Measurements from ENCODE around the gene WNT9A.

WNT9A gene

GRCh38 chr1:227909188-227909587 is 38.5 kb downstream of the WNT9A start:
- no peak for DNase-seq (ENCODE audit: low read depth in 1 of 2, low spot score in 1 of 2)
- H3K27ac ChIP-seq (replicated peaks): no peak overlapping the region
- H3K27me3 ChIP-seq (ENCODE audit: insufficient read depth, poor library complexity, severe bottlenecking): no peaks in the 10 kb centered on the region
- TF ChIP-seq GABPA (IDR thresholded peaks at IDR 0.05; ENCODE audit: low read depth): no peak
- no peak for TF ChIP-seq POLR2AphosphoS5 (IDR thresholded peaks at IDR 0.05; ENCODE audit: low read depth)
- no peak for TF ChIP-seq CTCF (IDR thresholded peaks at IDR 0.05; ENCODE audit: insufficient read depth, low read length)
- no peak for TF ChIP-seq SPI1 (IDR thresholded peaks at IDR 0.05; ENCODE audit: borderline replicate concordance, low read depth)
- no peak for TF ChIP-seq REST (IDR thresholded peaks at IDR 0.05; ENCODE audit: insufficient replicate concordance, low read depth)
- no peak overlapping the region for H3K4me3 ChIP-seq (replicated peaks; ENCODE audit: insufficient read depth, low read length)

GRCh38 chr1:227908359-227908758 is 39.4 kb downstream of the WNT9A start:
- no peak for DNase-seq (ENCODE audit: low read depth in 1 of 2, low spot score in 1 of 2)
- no peak overlapping the region for H3K27ac ChIP-seq (replicated peaks)
- no peaks in the 10 kb centered on the region for H3K27me3 ChIP-seq (ENCODE audit: insufficient read depth, poor library complexity, severe bottlenecking)
- no peak for TF ChIP-seq SPI1 (IDR thresholded peaks at IDR 0.05; ENCODE audit: borderline replicate concordance, low read depth)
- no peak for TF ChIP-seq GABPA (IDR thresholded peaks at IDR 0.05; ENCODE audit: low read depth)
- no peak for TF ChIP-seq CTCF (IDR thresholded peaks at IDR 0.05; ENCODE audit: insufficient read depth, low read length)
- no peak for TF ChIP-seq REST (IDR thresholded peaks at IDR 0.05; ENCODE audit: insufficient replicate concordance, low read depth)
- TF ChIP-seq POLR2AphosphoS5 (IDR thresholded peaks at IDR 0.05; ENCODE audit: low read depth): no peak
- no peak overlapping the region for H3K4me3 ChIP-seq (replicated peaks; ENCODE audit: insufficient read depth, low read length)

GRCh38 chr1:227907439-227908015 is 40.2 kb downstream of the WNT9A start:
- H3K4me3 ChIP-seq (replicated peaks; ENCODE audit: insufficient read depth, low read length): no peak overlapping the region
- no peak for TF ChIP-seq CTCF (IDR thresholded peaks at IDR 0.05; ENCODE audit: insufficient read depth, low read length)
- TF ChIP-seq SPI1 (IDR thresholded peaks at IDR 0.05; ENCODE audit: borderline replicate concordance, low read depth): no peak
- no peak for TF ChIP-seq REST (IDR thresholded peaks at IDR 0.05; ENCODE audit: insufficient replicate concordance, low read depth)
- no peak for TF ChIP-seq GABPA (IDR thresholded peaks at IDR 0.05; ENCODE audit: low read depth)
- no peak for TF ChIP-seq POLR2AphosphoS5 (IDR thresholded peaks at IDR 0.05; ENCODE audit: low read depth)
- no peaks in the 10 kb centered on the region for H3K27me3 ChIP-seq (ENCODE audit: insufficient read depth, poor library complexity, severe bottlenecking)
- H3K27ac ChIP-seq (replicated peaks): no peak overlapping the region
- no peak for DNase-seq (ENCODE audit: low read depth in 1 of 2, low spot score in 1 of 2)
